ENCODE data around the gene REN.

GRCh38 chr1:204150702-204151551 lies 15.2 kb downstream of the REN start:
- no peak for TF ChIP-seq CTCF (IDR thresholded peaks at IDR 0.05)
- TF ChIP-seq ZFX (IDR thresholded peaks at IDR 0.05; ENCODE audit: borderline replicate concordance): no peak

Data from 22Rv1 (cell line).